H9 (cell line): ENCODE data around the gene TMEM175. TPM values are rescaled to one million over a fixed set of nuclear protein-coding genes. Genes with fewer than 3 reads are reported as not detected.
"Not testable (repeated sequence)": the region's sequence is repeated elsewhere in the genome, so short reads cannot be mapped to it uniquely, and the experiment has no call there.

Source experiments
- DNase-seq: peaks from one replicate; pipeline ENCODE4 v3.0.0-alpha.2; 2017
- H2AFZ ChIP-seq: one replicate; pipeline ENCODE4 v1.6.1; 2013; ENCODE audit warnings: mild to moderate bottlenecking, low read length, control low read depth, moderate library complexity
- H2AK5ac ChIP-seq: 2 replicates; pipeline ENCODE4 v1.6.1; 2013; ENCODE audit warnings: low read length, control low read depth, mixed read lengths; ENCODE audit not compliant: insufficient read length
- H2BK120ac ChIP-seq: one replicate; pipeline ENCODE4 v1.6.1; 2013; ENCODE audit warnings: low read depth, mild to moderate bottlenecking, low read length, control low read depth, inconsistent platforms; ENCODE audit not compliant: poor library complexity, severe bottlenecking
- H2BK12ac ChIP-seq: 2 replicates; pipeline ENCODE4 v1.6.1; 2013; ENCODE audit warnings: low read length, control low read depth, mixed read lengths, low read depth; ENCODE audit not compliant: insufficient read length
- H2BK15ac ChIP-seq: 2 replicates; pipeline ENCODE4 v1.6.1; 2013; ENCODE audit warnings: low read depth, low read length, control low read depth
- H2BK20ac ChIP-seq: one replicate; pipeline ENCODE4 v1.6.1; 2013; ENCODE audit warnings: low read depth, mild to moderate bottlenecking, low read length, control low read depth, inconsistent platforms; ENCODE audit not compliant: poor library complexity, severe bottlenecking
- H2BK5ac ChIP-seq: 2 replicates; pipeline ENCODE4 v1.6.1; 2013; ENCODE audit warnings: low read length, control low read depth, mixed read lengths; ENCODE audit not compliant: insufficient read length
- H3K14ac ChIP-seq: 2 replicates; pipeline ENCODE4 v1.6.1; 2013; ENCODE audit warnings: low read length, control low read depth; ENCODE audit not compliant: insufficient read depth
- H3K18ac ChIP-seq: 2 replicates; pipeline ENCODE4 v1.6.1; 2013; ENCODE audit warnings: low read depth, mild to moderate bottlenecking, mixed read lengths, low read length, control low read depth; ENCODE audit not compliant: insufficient read length
- H3K23ac ChIP-seq: 2 replicates; pipeline ENCODE4 v1.6.1; 2013; ENCODE audit warnings: low read length, control low read depth, mixed read lengths, low read depth; ENCODE audit not compliant: insufficient read length
- H3K23me2 ChIP-seq: 2 replicates; pipeline ENCODE4 v1.6.1; 2013; ENCODE audit warnings: low read depth, mild to moderate bottlenecking, mixed read lengths, low read length, control low read depth; ENCODE audit not compliant: insufficient read length, poor library complexity, severe bottlenecking
- H3K27ac ChIP-seq: 2 replicates; pipeline ENCODE4 v1.5.1; 2013; ENCODE audit warnings: low read length, control low read depth, mixed read lengths, low read depth; ENCODE audit not compliant: insufficient read length
- H3K27me3 ChIP-seq: 2 replicates; pipeline ENCODE4 v1.6.1; 2013; ENCODE audit warnings: low read length, control low read depth, inconsistent platforms; ENCODE audit not compliant: insufficient read depth
- H3K4ac ChIP-seq: 2 replicates; pipeline ENCODE4 v1.6.1; 2013; ENCODE audit warnings: low read depth, mild to moderate bottlenecking, control low read depth, inconsistent platforms, low read length, moderate library complexity
- H3K4me1 ChIP-seq: 2 replicates; pipeline ENCODE4 v1.6.1; 2013; ENCODE audit warnings: low read length, control low read depth, inconsistent platforms; ENCODE audit not compliant: insufficient read depth
- H3K4me2 ChIP-seq: 2 replicates; pipeline ENCODE4 v1.6.1; 2013; ENCODE audit warnings: low read length, control low read depth, mixed read lengths; ENCODE audit not compliant: insufficient read length, insufficient read depth
- H3K56ac ChIP-seq: 2 replicates; pipeline ENCODE4 v1.6.1; 2013; ENCODE audit warnings: low read depth, mild to moderate bottlenecking, mixed read lengths, low read length, control low read depth; ENCODE audit not compliant: insufficient read length
- H3K79me1 ChIP-seq: 2 replicates; pipeline ENCODE4 v1.6.1; 2013; ENCODE audit warnings: low read depth, mild to moderate bottlenecking, moderate library complexity, low read length, control low read depth, inconsistent platforms; ENCODE audit not compliant: insufficient read depth, poor library complexity, severe bottlenecking
- H3K79me2 ChIP-seq: 2 replicates; pipeline ENCODE4 v1.6.1; 2013; ENCODE audit warnings: low read length, control low read depth, inconsistent platforms; ENCODE audit not compliant: insufficient read depth
- H3K9ac ChIP-seq: 2 replicates; pipeline ENCODE4 v1.6.1; 2013; ENCODE audit warnings: low read length, control low read depth, mixed read lengths; ENCODE audit not compliant: insufficient read length; ENCODE audit errors: extremely low read depth
- H3K9me3 ChIP-seq: one replicate; pipeline ENCODE4 v1.6.1; 2013; ENCODE audit warnings: low read depth, low read length, inconsistent platforms; ENCODE audit not compliant: control insufficient read depth
- H3T11ph ChIP-seq: one replicate; pipeline ENCODE4 v1.6.1; 2013; ENCODE audit warnings: mild to moderate bottlenecking, low read length, control low read depth, inconsistent platforms
- H4K20me1 ChIP-seq: one replicate; pipeline ENCODE4 v1.6.1; 2013; ENCODE audit not compliant: control insufficient read depth, insufficient read length, insufficient read depth
- H4K5ac ChIP-seq: 2 replicates; pipeline ENCODE4 v1.6.1; 2013; ENCODE audit warnings: low read depth, mild to moderate bottlenecking, mixed read lengths, low read length, control low read depth; ENCODE audit not compliant: insufficient read length
- H4K8ac ChIP-seq: replicated peaks from 2 replicates; pipeline ENCODE4 v1.6.1; 2013; ENCODE audit warnings: low read length, control low read depth, mixed read lengths, low read depth; ENCODE audit not compliant: insufficient read length
- H4K91ac ChIP-seq: 2 replicates; pipeline ENCODE4 v1.6.1; 2013; ENCODE audit warnings: low read depth, mild to moderate bottlenecking, moderate library complexity, mixed read lengths, low read length, control low read depth; ENCODE audit not compliant: insufficient read length
- H3K27ac Mint-ChIP-seq, 3 experiments: 2 replicates in 2 of 3; 3 replicates in 1 of 3; pipeline ENCODE4 v1.8.0; 2020 to 2021; ENCODE audit warnings: mixed read lengths in 3 of 3, mild to moderate bottlenecking in 1 of 3, moderate library complexity in 1 of 3
- H3K27me3 Mint-ChIP-seq: 2 replicates; pipeline ENCODE4 v1.8.0; 2021; ENCODE audit warnings: low read depth, mild to moderate bottlenecking, moderate library complexity, mixed read lengths
- H3K36me3 Mint-ChIP-seq, 3 experiments: 2 replicates in 2 of 3; 3 replicates in 1 of 3; pipeline ENCODE4 v1.8.0; 2020 to 2021; ENCODE audit warnings: low read depth in 3 of 3, mixed read lengths in 3 of 3; ENCODE audit not compliant: insufficient read depth in 1 of 3
- H3K4me1 Mint-ChIP-seq, 2 experiments: 2 replicates each; pipeline ENCODE4 v1.8.0; 2020; ENCODE audit warnings: mixed read lengths in 2 of 2
- H3K4me3 Mint-ChIP-seq, 2 experiments: 2 replicates in 1 of 2; 3 replicates in 1 of 2; pipeline ENCODE4 v1.8.0; 2020 to 2021; ENCODE audit warnings: mild to moderate bottlenecking in 2 of 2, mixed read lengths in 2 of 2, moderate library complexity in 1 of 2
- H3K9me3 Mint-ChIP-seq, 2 experiments: 2 replicates in 1 of 2; 3 replicates in 1 of 2; pipeline ENCODE4 v1.8.0; 2020; ENCODE audit warnings: mild to moderate bottlenecking in 2 of 2, mixed read lengths in 2 of 2, moderate library complexity in 1 of 2
- WGBS: extraction: QIAGEN DNeasy Blood & Tissue Kit; methylation state at CpG from one replicate; pipeline ENCODE4 v1.1.7; 2013; ENCODE audit warnings: missing lambda C conversion rate, low lambda C conversion rate, mixed read lengths; ENCODE audit not compliant: insufficient read length; ENCODE audit errors: extremely low coverage; 5-methylcytosine and 5-hydroxymethylcytosine counted together
- total RNA-seq: library from RNA; stranded (reverse); gene quantifications from 2 replicates; pipeline ENCODE4 v1.2.1, GENCODE V29; 2021
- TF ChIP-seq, protein P1 (sequence below): fragments of 200-600 bp; sonication (generic); conservative IDR thresholded peaks from 3 replicates; pipeline ENCODE4 v1.8.0; 2021; ENCODE audit warnings: antibody characterized with exemption, mild to moderate bottlenecking

Gene TMEM175
- total RNA-seq, 1 experiment from 2014 or later: 6.4 TPM

DNA sequence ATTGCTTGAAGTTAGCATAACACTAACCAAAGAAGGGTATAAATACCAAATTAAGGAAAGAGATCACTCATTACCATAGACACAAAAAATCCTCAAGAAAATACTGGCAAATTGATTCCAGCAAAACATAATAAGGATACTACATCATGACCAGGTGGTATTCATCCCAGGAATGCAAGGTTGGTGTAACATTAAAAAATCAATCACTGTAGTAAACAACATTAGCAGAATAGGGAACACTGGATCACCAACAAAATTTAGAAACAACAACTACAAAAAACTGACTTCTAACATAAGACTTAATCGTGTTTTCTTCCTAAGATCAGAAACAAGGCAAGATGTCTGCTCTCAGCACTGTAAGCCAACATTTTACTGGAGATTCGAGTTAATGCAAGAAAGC, 14.3 kb upstream of the TMEM175 start:
- TF ChIP-seq, protein P1, sequence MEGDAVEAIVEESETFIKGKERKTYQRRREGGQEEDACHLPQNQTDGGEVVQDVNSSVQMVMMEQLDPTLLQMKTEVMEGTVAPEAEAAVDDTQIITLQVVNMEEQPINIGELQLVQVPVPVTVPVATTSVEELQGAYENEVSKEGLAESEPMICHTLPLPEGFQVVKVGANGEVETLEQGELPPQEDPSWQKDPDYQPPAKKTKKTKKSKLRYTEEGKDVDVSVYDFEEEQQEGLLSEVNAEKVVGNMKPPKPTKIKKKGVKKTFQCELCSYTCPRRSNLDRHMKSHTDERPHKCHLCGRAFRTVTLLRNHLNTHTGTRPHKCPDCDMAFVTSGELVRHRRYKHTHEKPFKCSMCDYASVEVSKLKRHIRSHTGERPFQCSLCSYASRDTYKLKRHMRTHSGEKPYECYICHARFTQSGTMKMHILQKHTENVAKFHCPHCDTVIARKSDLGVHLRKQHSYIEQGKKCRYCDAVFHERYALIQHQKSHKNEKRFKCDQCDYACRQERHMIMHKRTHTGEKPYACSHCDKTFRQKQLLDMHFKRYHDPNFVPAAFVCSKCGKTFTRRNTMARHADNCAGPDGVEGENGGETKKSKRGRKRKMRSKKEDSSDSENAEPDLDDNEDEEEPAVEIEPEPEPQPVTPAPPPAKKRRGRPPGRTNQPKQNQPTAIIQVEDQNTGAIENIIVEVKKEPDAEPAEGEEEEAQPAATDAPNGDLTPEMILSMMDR: no peak
- WGBS: no CpG with 5 or more reads among the region's 2 CpGs
- no peak overlapping the region for H3K23ac ChIP-seq
- no peak overlapping the region for H2AFZ ChIP-seq
- H4K8ac ChIP-seq: no peak overlapping the region
- peaks cover 17% of the 10 kb centered on the region; the same call in 1 of the 2 replicates for H3K79me2 ChIP-seq
- no peak overlapping the region for H3K4me3 Mint-ChIP-seq
- H3K9ac ChIP-seq: no peak overlapping the region
- H2BK120ac ChIP-seq: no peak overlapping the region
- no peak overlapping the region for H2BK15ac ChIP-seq
- H2AK5ac ChIP-seq: no peak overlapping the region
- no peaks in the 10 kb centered on the region for H3K9me3 Mint-ChIP-seq
- H3K56ac ChIP-seq: no peak overlapping the region
- no peaks in the 10 kb centered on the region for H3K9me3 ChIP-seq
- H3K27me3 ChIP-seq: no peaks in the 10 kb centered on the region
- peaks cover 0 to 2% (median 0%) of the 10 kb centered on the region in 3 experiments; a peak in 2 of 7 replicates for H3K36me3 Mint-ChIP-seq
- no peaks in the 10 kb centered on the region for H3K27me3 Mint-ChIP-seq
- H2BK20ac ChIP-seq: no peak overlapping the region
- no peaks in the 10 kb centered on the region for H3K4me1 ChIP-seq
- H4K20me1 ChIP-seq: no peaks in the 10 kb centered on the region
- no peak overlapping the region for H3K4me2 ChIP-seq
- peaks cover 9% of the 10 kb centered on the region for H3K79me1 ChIP-seq
- no peak overlapping the region for H2BK12ac ChIP-seq
- no peak overlapping the region for H4K91ac ChIP-seq
- no peak overlapping the region for H2BK5ac ChIP-seq
- H3K14ac ChIP-seq: no peak overlapping the region
- no peak overlapping the region for H3K27ac ChIP-seq
- H3T11ph ChIP-seq: no peak overlapping the region
- H3K4ac ChIP-seq: no peak overlapping the region
- H3K4me1 Mint-ChIP-seq: no peaks in the 10 kb centered on the region; a peak in 1 of 4 replicates
- no peak overlapping the region for H4K5ac ChIP-seq
- no peaks in the 10 kb centered on the region for H3K23me2 ChIP-seq
- no peak overlapping the region for H3K27ac Mint-ChIP-seq
- no peak for DNase-seq
- H3K18ac ChIP-seq: no peak overlapping the region

DNA sequence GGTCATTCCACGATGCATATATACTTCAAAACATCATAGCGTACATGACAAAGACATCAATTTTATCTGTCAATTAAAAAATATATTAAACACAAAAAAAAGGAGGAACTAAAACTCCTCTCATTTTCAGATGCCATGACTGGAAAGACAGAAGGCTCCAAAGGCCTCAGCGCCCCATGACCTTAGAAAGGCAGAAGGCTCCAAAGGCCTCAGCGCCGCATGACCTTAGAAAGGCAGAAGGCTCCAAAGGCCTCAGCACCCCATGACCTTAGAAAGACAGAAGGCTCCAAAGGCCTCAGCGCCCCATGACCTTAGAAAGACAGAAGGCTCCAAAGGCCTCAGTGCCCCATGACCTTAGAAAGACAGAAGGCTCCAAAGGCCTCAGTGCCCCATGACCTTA, 13.7 kb upstream of the TMEM175 start:
- H4K91ac ChIP-seq, H3K27me3 ChIP-seq, H3K4me1 Mint-ChIP-seq, H2AK5ac ChIP-seq, H4K8ac ChIP-seq, H3K27ac Mint-ChIP-seq, DNase-seq, H3K9me3 ChIP-seq, H2BK120ac ChIP-seq, H2BK5ac ChIP-seq, H2BK12ac ChIP-seq, H3K23me2 ChIP-seq, H3K27me3 Mint-ChIP-seq, H3K14ac ChIP-seq, H2BK20ac ChIP-seq, H4K20me1 ChIP-seq, H3K27ac ChIP-seq, H3K79me1 ChIP-seq, H3K4ac ChIP-seq, H3T11ph ChIP-seq, H3K23ac ChIP-seq, H3K9me3 Mint-ChIP-seq, H2AFZ ChIP-seq, H3K9ac ChIP-seq, H3K4me2 ChIP-seq, H2BK15ac ChIP-seq, H3K18ac ChIP-seq, H3K56ac ChIP-seq, H3K4me3 Mint-ChIP-seq, H4K5ac ChIP-seq, H3K4me1 ChIP-seq, H3K36me3 Mint-ChIP-seq: not testable (repeated sequence)
- H3K79me2 ChIP-seq: peaks cover 17% of the 10 kb centered on the region; the same call in 1 of the 2 replicates
- WGBS: no CpG with 5 or more reads among the region's 6 CpGs
